GF-D8 (cell line): ENCODE results near the gene FECH.
"Not testable (repeated sequence)": the region's sequence is repeated elsewhere in the genome, so short reads cannot be mapped to it uniquely, and the experiment has no call there.

Source experiments
- DNase-seq: peaks from one replicate; lab custom pipeline; 2025; lab: John Stamatoyannopoulos, UW

The FECH gene

GRCh38 chr18:57586251-57587049 lies at the start of gene FECH:
Gene FECH, minus strand, starts transcription at chr18:57586702. Its CDS starts 82 bp downstream, at chr18:57586620.
- DNase-seq, result peak; percentile 20

- no peak for DNase-seq
Observed at GRCh38 chr18:57635003-57635822, 48.7 kb upstream of the FECH start.

GRCh38 chr18:57631697-57632096 lies 45.2 kb upstream of the FECH start:
- DNase-seq, result no peak

GRCh38 chr18:57630754-57631595 lies 44.5 kb upstream of the FECH start:
- peak; percentile 17 for DNase-seq

- peak; percentile 93 for DNase-seq
Observed at GRCh38 chr18:57630002-57630753, 43.7 kb upstream of the FECH start.

GRCh38 chr18:57629422-57629821 lies 42.9 kb upstream of the FECH start:
- no peak for DNase-seq

GRCh38 chr18:57627488-57627887 lies 41.0 kb upstream of the FECH start:
- no peak for DNase-seq

GRCh38 chr18:57624988-57625387 lies 38.5 kb upstream of the FECH start:
- no peak for DNase-seq

- DNase-seq, result no peak
Observed at GRCh38 chr18:57621246-57621604, 34.7 kb upstream of the FECH start.

- DNase-seq, result no peak
Observed at GRCh38 chr18:57619876-57620275, 33.4 kb upstream of the FECH start.

- DNase-seq, result no peak
Observed at GRCh38 chr18:57618910-57619309, 32.4 kb upstream of the FECH start.

GRCh38 chr18:57603871-57604270 lies 17.4 kb upstream of the FECH start:
- DNase-seq, result no peak

GRCh38 chr18:57595347-57595746 lies 8.8 kb upstream of the FECH start:
- no peak for DNase-seq

- DNase-seq, result not testable (repeated sequence)
Observed at GRCh38 chr18:57592716-57593115, 6.2 kb upstream of the FECH start.

GRCh38 chr18:57589161-57589560 lies 2.7 kb upstream of the FECH start:
- DNase-seq, result no peak

GRCh38 chr18:57587098-57587661 lies 678 bp upstream of the FECH start:
- no peak for DNase-seq

- DNase-seq, result no peak
Observed at GRCh38 chr18:57585855-57586250, 649 bp downstream of the FECH start.

- no peak for DNase-seq
Observed at GRCh38 chr18:57585421-57585820, 1.1 kb downstream of the FECH start.

- no peak for DNase-seq
Observed at GRCh38 chr18:57584444-57584843, 2.1 kb downstream of the FECH start.

- DNase-seq, result no peak
Observed at GRCh38 chr18:57583297-57583835, 3.1 kb downstream of the FECH start.
